GM18505 (cell line): ENCODE data around the gene TRMT61B.

ENCODE experiments used
- ATAC-seq: cut with Tn5 transposase; IDR thresholded peaks from one replicate; pipeline ENCODE4 v1.9.1; 2021; ENCODE audit not compliant: unreplicated experiment
- POLR2A ChIP-seq: IDR thresholded peaks from 4 replicates; pipeline ENCODE4 v1.6.1; 2011; ENCODE audit warnings: borderline replicate concordance; ENCODE audit not compliant: insufficient read depth, insufficient read length; ENCODE audit errors: extremely low read depth

The TRMT61B gene

DNA sequence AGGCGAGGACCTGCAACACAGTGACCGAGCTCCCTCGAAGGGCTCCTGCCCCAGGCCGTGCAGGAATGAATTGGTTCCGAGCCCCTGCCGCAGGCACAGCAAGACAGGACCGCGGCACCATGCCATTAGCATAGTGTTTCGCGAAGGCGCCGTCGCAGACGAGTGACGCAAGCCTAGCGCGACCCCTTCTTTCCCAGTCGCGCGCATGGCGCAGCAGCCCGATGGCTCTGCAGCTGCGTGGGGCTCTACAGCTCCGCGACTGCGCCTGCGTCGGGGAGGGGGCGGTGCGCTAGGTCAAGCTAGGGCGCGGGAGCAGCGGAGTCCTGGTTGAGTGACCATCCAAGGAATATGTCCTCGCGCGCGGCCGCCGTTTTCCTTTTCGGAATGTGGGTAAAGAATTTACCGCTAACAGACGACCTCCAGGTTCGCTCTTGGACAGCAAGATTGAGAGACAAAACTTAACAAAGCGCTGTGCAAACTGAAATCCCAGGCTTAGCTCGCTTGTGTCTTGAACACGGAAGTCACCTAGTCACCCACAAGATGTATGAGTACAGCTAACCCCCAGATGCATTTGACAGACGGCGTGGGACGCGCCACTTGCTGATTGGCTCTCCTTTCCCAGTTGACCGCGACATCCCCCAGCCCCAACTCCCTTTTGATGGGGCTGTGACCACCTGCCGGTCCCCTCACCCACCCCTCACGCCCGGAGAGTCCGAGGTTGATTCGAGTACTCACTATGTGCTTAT is at the start of gene TRMT61B:
TSS of gene TRMT61B (minus strand) at position 164 of the 746 bp plus-strand sequence. CDS start at position 132, 32 bp downstream.
- ATAC-seq, result peak; percentile 97
- TF ChIP-seq POLR2A, result peak; percentile 95

DNA sequence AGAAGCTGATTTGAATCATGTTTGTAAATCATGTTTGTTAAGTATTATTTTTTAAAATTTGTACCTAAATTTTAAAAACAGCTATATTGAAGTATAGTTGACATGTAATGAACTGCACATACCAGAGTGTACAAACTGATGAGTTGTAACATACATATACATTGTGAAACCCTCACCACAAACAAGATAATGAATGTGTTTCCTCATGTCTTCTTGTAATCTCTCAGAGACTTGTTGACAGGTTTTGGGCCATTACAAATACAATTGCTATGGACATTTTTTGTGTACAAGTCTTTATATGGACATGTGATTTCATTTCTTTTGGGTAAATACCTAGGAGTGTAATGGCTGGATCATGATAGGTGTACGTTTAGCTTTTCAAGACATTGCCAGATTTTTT is 45.8 kb upstream of the TRMT61B start:
- TF ChIP-seq POLR2A, result no peak
- ATAC-seq, result no peak

DNA sequence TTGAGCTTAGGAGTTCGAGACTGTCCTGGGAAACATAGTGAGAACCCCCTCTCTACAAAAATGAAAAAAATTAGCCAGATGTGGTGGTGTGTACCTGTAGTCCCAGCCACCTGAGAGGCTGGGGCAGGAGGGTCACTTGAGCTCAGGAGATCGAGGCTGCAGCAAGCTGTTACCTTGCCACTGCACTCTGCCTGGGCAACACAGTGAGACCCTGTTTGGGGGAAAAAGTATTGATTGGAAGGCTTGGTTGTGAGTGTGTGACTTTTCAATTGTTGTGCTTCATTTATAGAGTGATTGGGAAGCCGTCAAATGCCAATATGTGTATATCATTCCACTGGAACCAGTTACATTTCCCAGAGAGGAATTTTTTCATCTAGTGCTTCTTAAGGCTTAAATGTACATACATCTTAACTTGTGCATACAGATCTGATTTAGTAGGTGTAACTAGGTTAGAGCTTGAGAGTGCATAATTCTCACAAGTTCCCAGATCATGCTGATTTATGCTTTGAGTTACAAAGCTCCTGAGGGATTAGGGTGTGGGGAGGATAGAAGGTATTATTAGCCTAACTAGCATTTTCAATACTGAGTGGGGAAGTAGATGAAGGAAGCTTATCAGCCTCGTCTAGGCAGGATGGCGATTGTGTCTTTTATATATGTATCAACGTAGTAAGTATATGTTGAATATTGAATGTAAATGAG is 39.7 kb upstream of the TRMT61B start:
- no peak for ATAC-seq
- TF ChIP-seq POLR2A, result no peak

- no peak for TF ChIP-seq POLR2A
- no peak for ATAC-seq
Measured at GRCh38 chr2:28908172-28908571, 38.1 kb upstream of the TRMT61B start.

GRCh38 chr2:28906821-28907220 is 36.7 kb upstream of the TRMT61B start:
- no peak for ATAC-seq
- no peak for TF ChIP-seq POLR2A

- TF ChIP-seq POLR2A, result no peak
- no peak for ATAC-seq
Measured at GRCh38 chr2:28906376-28906775, 36.3 kb upstream of the TRMT61B start.

GRCh38 chr2:28905533-28905932 is 35.4 kb upstream of the TRMT61B start:
- no peak for TF ChIP-seq POLR2A
- ATAC-seq, result no peak

GRCh38 chr2:28904802-28905457 is 34.8 kb upstream of the TRMT61B start:
- TF ChIP-seq POLR2A, result no peak
- ATAC-seq, result no peak

GRCh38 chr2:28904295-28904694 is 34.2 kb upstream of the TRMT61B start:
- no peak for ATAC-seq
- no peak for TF ChIP-seq POLR2A

DNA sequence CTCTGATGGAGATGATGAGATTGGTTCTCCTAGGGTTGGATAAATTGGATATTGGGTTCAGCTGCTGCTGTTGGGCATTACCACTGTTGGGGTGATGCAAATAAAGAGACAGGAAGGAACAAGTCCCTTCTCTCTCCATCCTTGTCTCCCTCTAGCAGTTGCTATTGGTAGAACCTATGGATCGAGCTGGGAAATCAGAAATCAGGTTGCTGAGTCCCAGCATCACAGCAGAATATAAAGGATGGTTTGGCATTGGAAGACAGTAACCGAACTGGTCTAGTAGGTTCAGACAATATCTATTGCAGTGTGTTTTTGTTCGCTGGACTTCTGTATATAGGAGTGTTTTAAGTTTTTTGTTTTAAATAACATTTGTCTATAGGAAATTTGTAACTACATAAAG is 32.5 kb upstream of the TRMT61B start:
- TF ChIP-seq POLR2A, result no peak
- no peak for ATAC-seq

DNA sequence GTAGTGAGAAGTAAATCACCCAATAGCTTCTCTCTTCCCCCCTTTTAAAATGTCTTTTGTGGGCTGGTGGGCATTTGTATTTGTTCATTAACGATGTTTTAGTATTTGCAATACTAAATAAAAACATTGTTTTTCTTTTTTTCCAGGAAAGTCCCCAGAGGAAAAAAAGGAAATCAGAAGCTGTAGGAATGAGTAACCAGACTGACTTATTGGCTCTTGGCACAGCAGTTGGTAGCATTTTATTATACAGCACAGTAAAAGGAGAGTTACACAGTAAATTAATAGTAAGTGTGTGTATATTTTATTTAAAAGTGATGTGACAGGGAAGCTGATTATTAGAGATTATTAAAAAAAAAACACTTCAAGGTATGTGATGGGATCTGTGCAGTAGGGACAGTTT is 31.7 kb upstream of the TRMT61B start:
- no peak for TF ChIP-seq POLR2A
- no peak for ATAC-seq

DNA sequence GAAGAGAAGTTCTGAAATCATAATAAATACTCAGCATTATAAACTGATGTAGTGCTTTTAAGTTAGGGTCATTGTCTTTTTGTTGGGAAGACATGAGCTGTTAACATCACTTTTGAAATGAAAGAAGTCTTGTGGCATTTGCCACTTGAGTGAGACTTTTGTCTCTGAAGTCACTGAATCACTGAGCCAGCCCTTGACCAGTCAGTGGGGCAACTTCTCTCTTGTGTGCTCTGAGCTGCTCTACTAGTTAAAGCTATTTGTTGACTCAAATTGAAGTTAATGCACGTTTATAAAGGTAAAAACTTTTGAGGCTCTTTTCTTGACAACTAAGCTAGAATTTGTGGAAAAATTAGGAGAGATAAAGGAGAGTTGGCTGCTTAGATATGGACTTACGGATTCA is 31.1 kb upstream of the TRMT61B start:
- TF ChIP-seq POLR2A, result no peak
- ATAC-seq, result no peak

- TF ChIP-seq POLR2A, result no peak
- no peak for ATAC-seq
Measured at GRCh38 chr2:28898048-28898447, 27.9 kb upstream of the TRMT61B start.

DNA sequence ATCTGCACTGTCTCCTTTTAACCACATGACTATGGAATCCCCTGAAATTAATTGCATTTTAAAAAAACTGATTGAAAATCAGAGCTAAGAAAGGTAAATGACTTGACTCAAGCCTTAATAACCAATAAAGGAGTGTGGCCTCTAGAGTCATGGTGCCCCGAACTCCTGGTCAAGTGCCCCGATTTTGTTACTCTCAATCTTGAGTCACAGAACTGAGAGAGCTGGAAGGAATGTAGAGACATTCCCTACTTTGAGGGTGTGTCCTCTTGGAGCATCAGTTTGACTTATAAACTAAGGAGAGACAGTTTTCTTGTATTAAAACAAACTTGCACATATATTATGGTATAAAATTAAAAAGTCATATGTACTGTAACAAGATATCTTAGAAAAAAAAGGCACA is 26.8 kb upstream of the TRMT61B start:
- no peak for TF ChIP-seq POLR2A
- ATAC-seq, result no peak

- no peak for TF ChIP-seq POLR2A
- ATAC-seq, result peak; percentile 24
Measured at GRCh38 chr2:28895189-28895893, 25.2 kb upstream of the TRMT61B start.
